Rectal smooth muscle tissue (tissue), 1 donor: Measurements from ENCODE around the gene ZNF586.
"Not testable (repeated sequence)": the region's sequence is repeated elsewhere in the genome, so short reads cannot be mapped to it uniquely, and the experiment has no call there.

Experiments
- H3K27ac ChIP-seq: one replicate; pipeline ENCODE4 v1.7.0; 2013; ENCODE audit warnings: low read depth, low read length, inconsistent platforms
- H3K27me3 ChIP-seq: one replicate; pipeline ENCODE4 v1.7.0; 2013; ENCODE audit warnings: low read length; ENCODE audit not compliant: control insufficient read depth, insufficient read depth
- H3K36me3 ChIP-seq: one replicate; pipeline ENCODE4 v1.7.0; 2013; ENCODE audit warnings: low read length; ENCODE audit not compliant: control insufficient read depth, insufficient read depth
- H3K4me1 ChIP-seq: one replicate; pipeline ENCODE4 v1.7.0; 2013; ENCODE audit warnings: low read length; ENCODE audit not compliant: control insufficient read depth, insufficient read depth
- H3K4me3 ChIP-seq: one replicate; pipeline ENCODE4 v1.7.0; 2013; ENCODE audit warnings: low read length
- H3K9ac ChIP-seq: one replicate; pipeline ENCODE4 v1.7.0; 2013; ENCODE audit warnings: low read length

ZNF586 gene

GRCh38 chr19:57819475-57820148 lies 50.1 kb downstream of the ZNF586 start:
- Histone ChIP-seq H3K27ac (peak overlapping the region; percentile 61), H3K4me1 (no peaks in the 10 kb centered on the region)

GRCh38 chr19:57820599-57820998 lies 51.1 kb downstream of the ZNF586 start:
- H3K27ac ChIP-seq = no peak overlapping the region
- no peaks in the 10 kb centered on the region for H3K27me3 ChIP-seq
- H3K36me3 ChIP-seq = no peaks in the 10 kb centered on the region
- H3K4me1 ChIP-seq = no peaks in the 10 kb centered on the region
- H3K4me3 ChIP-seq = peak overlapping the region; percentile 100
- no peak overlapping the region for H3K9ac ChIP-seq

More at GRCh38 chr19:57819475-57820148, 50.1 kb downstream of the ZNF586 start:
- H3K9ac ChIP-seq = peak overlapping the region; percentile 89
- no peaks in the 10 kb centered on the region for H3K27me3 ChIP-seq
- no peaks in the 10 kb centered on the region for H3K36me3 ChIP-seq
- peak overlapping the region; percentile 100 for H3K4me3 ChIP-seq

GRCh38 chr19:57821095-57821494 lies 51.6 kb downstream of the ZNF586 start:
- not testable (repeated sequence) for H3K4me3 ChIP-seq, H3K9ac ChIP-seq, H3K36me3 ChIP-seq, H3K27ac ChIP-seq, H3K4me1 ChIP-seq, H3K27me3 ChIP-seq

- H3K27ac ChIP-seq, H3K4me3 ChIP-seq, H3K27me3 ChIP-seq, H3K36me3 ChIP-seq, H3K9ac ChIP-seq, H3K4me1 ChIP-seq: not testable (repeated sequence)
These were observed 52.0 kb downstream of the ZNF586 start for GRCh38 chr19:57821501-57821900.

- not testable (repeated sequence) for H3K9ac ChIP-seq, H3K27me3 ChIP-seq, H3K27ac ChIP-seq, H3K4me1 ChIP-seq, H3K4me3 ChIP-seq, H3K36me3 ChIP-seq
These were observed 53.7 kb downstream of the ZNF586 start for GRCh38 chr19:57823155-57823554.

- not testable (repeated sequence) for H3K4me1 ChIP-seq, H3K4me3 ChIP-seq, H3K36me3 ChIP-seq, H3K27ac ChIP-seq, H3K9ac ChIP-seq, H3K27me3 ChIP-seq
These were observed 54.1 kb downstream of the ZNF586 start for GRCh38 chr19:57823608-57824007.

- Histone ChIP-seq H3K36me3 (no peaks in the 10 kb centered on the region), H3K4me1 (no peaks in the 10 kb centered on the region), H3K27me3 (no peaks in the 10 kb centered on the region), H3K4me3 (no peak overlapping the region), H3K27ac (no peak overlapping the region), H3K9ac (no peak overlapping the region)
These were observed 56.0 kb downstream of the ZNF586 start for GRCh38 chr19:57825511-57825910.

GRCh38 chr19:57829316-57829715 lies 59.8 kb downstream of the ZNF586 start:
- H3K27ac ChIP-seq = no peak overlapping the region
- H3K4me1 ChIP-seq = no peaks in the 10 kb centered on the region
- H3K9ac ChIP-seq = no peak overlapping the region
- H3K27me3 ChIP-seq = no peaks in the 10 kb centered on the region
- no peaks in the 10 kb centered on the region for H3K36me3 ChIP-seq
- H3K4me3 ChIP-seq = no peak overlapping the region

GRCh38 chr19:57830071-57830602 lies 60.7 kb downstream of the ZNF586 start, which contains the start of gene ZNF587B:
TSS of gene ZNF587B (plus strand) at chr19:57830299. CDS start at chr19:57830529, 230 bp downstream.
- H3K4me1 ChIP-seq = no peaks in the 10 kb centered on the region
- no peaks in the 10 kb centered on the region for H3K27me3 ChIP-seq
- no peak within 1 kb of the TSS for H3K9ac ChIP-seq
- no peaks in the 10 kb centered on the region for H3K36me3 ChIP-seq
- H3K27ac ChIP-seq = peak within 1 kb of the TSS; percentile 29
- peak within 1 kb of the TSS; percentile 66 for H3K4me3 ChIP-seq
